WERI-Rb-1 (cell line): Measurements from ENCODE around the gene TPO.

ENCODE experiments used
- DNase-seq: peaks from one replicate; pipeline ENCODE4 v3.0.0-alpha.2; 2020
- H3K27ac ChIP-seq: fragments of 250-450 bp; sonication (Bioruptor Pico); 2 replicates; pipeline ENCODE4 v1.5.1; 2020; ENCODE audit warnings: mild to moderate bottlenecking, moderate library complexity
- H3K27me3 ChIP-seq: fragments of 250-450 bp; sonication (Bioruptor Pico); 2 replicates; pipeline ENCODE4 v1.5.1; 2021; ENCODE audit warnings: mild to moderate bottlenecking, low read depth, moderate library complexity; ENCODE audit not compliant: insufficient read depth, severe bottlenecking
- H3K36me3 ChIP-seq: fragments of 250-450 bp; sonication (Bioruptor Pico); 2 replicates; pipeline ENCODE4 v1.5.1; 2020; ENCODE audit warnings: mild to moderate bottlenecking, moderate library complexity
- H3K4me3 ChIP-seq: 2 replicates; pipeline ENCODE4 v1.5.1; 2011; ENCODE audit warnings: low read depth, mild to moderate bottlenecking, control low read depth, low read length
- H3K9me3 ChIP-seq: fragments of 250-450 bp; sonication (Bioruptor Pico); 2 replicates; pipeline ENCODE4 v1.5.1; 2021; ENCODE audit warnings: mild to moderate bottlenecking, moderate library complexity; ENCODE audit not compliant: severe bottlenecking
- TF ChIP-seq, protein P1 (sequence below): IDR thresholded peaks from 2 replicates; pipeline ENCODE4 v1.5.1; 2011; ENCODE audit warnings: low read depth, mild to moderate bottlenecking, control low read depth, inconsistent platforms, low read length

Gene TPO

DNA sequence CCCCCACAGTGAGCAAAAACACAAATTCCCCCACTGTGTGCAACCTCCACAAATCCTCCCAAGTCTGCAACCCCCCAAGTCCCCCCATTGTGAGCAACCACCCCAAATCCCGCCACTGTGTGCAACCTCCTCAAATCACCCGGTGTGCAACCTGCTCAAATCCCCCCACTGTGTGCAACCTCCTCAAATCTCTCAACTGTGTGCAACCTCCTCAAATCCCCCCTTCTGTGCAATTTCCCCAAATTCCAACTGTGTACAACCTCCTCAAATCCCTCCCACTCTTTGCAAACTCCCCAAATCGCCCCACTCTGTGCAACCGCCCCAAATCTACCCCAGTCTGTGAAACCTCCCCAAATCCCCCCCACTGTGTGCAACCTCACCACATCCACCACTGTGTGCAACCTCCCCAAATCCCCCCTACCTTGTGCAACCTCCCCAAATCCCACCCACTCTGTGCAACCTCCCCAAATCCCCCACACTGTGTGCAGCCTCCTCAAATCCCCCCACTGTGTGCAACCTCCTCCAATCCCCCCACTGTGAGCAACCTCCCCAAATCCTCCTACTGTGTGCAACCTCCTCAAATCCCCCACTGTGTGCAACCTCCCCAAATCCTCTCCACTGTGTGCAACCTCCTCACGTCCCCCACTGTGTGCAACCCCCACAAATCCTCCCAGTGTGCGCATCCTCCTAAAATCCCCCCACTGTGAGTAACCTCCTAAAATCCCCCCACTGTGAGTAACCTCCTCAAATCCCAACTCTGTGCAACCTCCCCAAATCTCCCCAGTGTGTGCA lies 115.2 kb downstream of the TPO start:
- no peak for DNase-seq
- TF ChIP-seq, protein P1, sequence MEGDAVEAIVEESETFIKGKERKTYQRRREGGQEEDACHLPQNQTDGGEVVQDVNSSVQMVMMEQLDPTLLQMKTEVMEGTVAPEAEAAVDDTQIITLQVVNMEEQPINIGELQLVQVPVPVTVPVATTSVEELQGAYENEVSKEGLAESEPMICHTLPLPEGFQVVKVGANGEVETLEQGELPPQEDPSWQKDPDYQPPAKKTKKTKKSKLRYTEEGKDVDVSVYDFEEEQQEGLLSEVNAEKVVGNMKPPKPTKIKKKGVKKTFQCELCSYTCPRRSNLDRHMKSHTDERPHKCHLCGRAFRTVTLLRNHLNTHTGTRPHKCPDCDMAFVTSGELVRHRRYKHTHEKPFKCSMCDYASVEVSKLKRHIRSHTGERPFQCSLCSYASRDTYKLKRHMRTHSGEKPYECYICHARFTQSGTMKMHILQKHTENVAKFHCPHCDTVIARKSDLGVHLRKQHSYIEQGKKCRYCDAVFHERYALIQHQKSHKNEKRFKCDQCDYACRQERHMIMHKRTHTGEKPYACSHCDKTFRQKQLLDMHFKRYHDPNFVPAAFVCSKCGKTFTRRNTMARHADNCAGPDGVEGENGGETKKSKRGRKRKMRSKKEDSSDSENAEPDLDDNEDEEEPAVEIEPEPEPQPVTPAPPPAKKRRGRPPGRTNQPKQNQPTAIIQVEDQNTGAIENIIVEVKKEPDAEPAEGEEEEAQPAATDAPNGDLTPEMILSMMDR = no peak
- no peaks in the 10 kb centered on the region for H3K27me3 ChIP-seq
- no peak overlapping the region for H3K27ac ChIP-seq
- no peak overlapping the region for H3K4me3 ChIP-seq
- H3K9me3 ChIP-seq = no peaks in the 10 kb centered on the region
- H3K36me3 ChIP-seq = no peaks in the 10 kb centered on the region

DNA sequence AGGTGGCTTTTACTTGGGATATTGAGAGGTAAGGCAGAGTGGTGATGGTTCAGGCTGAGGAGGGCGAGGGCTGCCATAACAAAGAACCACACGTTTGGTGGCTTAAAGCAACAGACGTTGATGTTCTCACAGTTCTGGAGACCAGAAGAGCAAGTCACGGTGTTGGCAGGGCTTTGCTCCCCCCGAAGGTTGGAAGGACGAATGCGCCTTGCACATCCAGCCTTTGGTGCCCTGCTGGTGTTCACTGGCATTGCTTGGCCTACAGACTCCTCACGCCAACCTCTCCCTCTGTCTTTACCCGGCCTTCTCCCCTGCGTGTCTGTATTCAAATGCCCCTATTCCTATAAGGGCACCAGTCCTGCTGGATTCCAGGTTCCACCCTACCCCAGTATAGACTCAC lies 125.4 kb downstream of the TPO start:
- Histone ChIP-seq H3K27me3 (no peaks in the 10 kb centered on the region), H3K36me3 (no peaks in the 10 kb centered on the region), H3K27ac (no peak overlapping the region), H3K4me3 (no peak overlapping the region), H3K9me3 (no peaks in the 10 kb centered on the region)
- DNase-seq = peak; percentile 81
- TF ChIP-seq, protein P1 = peak; percentile 100

DNA sequence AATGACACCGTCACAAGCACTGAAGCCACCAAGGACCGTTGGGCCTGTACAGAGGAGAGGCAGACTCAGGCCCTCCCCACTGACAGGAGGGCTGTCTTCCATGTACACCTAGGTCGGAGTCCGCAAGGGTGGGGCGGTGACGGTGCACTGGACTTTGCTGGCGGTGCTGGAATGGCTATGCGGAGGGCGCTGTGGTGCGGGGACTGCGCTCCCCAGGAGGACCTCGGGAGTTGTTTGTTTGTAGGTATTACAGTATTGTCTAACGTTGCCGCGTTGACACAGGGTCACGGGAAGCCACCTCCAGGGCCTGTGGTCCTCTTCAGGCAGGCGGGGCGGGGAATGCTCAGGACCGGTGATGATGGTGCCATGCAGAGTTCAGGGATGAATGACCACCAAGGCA lies 126.2 kb downstream of the TPO start:
- H3K4me3 ChIP-seq = no peak overlapping the region
- no peak overlapping the region for H3K27ac ChIP-seq
- H3K36me3 ChIP-seq = no peaks in the 10 kb centered on the region
- TF ChIP-seq, protein P1 = no peak
- DNase-seq = no peak
- no peaks in the 10 kb centered on the region for H3K9me3 ChIP-seq
- no peaks in the 10 kb centered on the region for H3K27me3 ChIP-seq

DNA sequence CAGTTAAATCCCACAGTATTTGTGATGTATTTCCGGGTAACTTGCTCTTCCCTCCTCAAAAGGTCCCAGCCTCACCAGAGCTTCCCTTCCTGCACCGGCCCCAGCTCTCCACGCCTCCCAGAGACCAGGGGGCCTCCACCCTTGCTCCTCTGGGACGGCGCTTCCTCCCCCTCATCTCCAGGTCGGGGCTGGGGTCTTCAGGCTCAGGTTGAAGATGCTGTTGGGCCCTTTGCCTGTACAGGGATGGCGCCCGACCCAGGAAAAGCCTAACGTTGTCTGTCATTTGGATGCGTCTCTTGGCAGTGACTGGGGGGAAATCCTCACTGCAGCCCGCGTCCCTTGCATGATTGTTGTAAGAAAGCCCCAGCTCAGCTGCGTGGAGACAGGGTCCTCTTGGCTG lies 126.7 kb downstream of the TPO start:
- Histone ChIP-seq H3K36me3 (no peaks in the 10 kb centered on the region), H3K4me3 (no peak overlapping the region), H3K27me3 (no peaks in the 10 kb centered on the region), H3K27ac (no peak overlapping the region), H3K9me3 (no peaks in the 10 kb centered on the region)
- DNase-seq = no peak
- TF ChIP-seq, protein P1 = no peak

DNA sequence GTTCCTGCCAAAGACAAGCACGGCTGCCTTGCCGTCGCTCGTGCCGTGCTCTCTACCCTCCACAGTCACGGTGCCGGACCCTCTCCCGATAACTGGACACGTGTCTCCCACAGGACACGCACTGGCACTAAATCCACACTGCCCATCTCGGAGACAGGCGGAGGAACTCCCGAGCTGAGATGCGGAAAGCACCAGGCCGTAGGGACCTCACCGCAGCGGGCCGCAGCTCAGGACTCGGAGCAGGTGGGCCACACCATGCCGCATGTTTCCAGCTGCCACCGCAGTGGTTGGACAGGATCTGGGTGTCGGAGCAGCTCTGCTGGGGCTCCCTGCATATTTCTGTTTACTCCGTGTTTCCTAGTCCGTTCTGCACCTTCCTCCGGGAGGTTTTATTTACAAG lies 127.2 kb downstream of the TPO start:
- H3K4me3 ChIP-seq = no peak overlapping the region
- no peaks in the 10 kb centered on the region for H3K9me3 ChIP-seq
- H3K27me3 ChIP-seq = no peaks in the 10 kb centered on the region
- no peak overlapping the region for H3K27ac ChIP-seq
- DNase-seq = no peak
- H3K36me3 ChIP-seq = no peaks in the 10 kb centered on the region
- TF ChIP-seq, protein P1 = no peak

DNA sequence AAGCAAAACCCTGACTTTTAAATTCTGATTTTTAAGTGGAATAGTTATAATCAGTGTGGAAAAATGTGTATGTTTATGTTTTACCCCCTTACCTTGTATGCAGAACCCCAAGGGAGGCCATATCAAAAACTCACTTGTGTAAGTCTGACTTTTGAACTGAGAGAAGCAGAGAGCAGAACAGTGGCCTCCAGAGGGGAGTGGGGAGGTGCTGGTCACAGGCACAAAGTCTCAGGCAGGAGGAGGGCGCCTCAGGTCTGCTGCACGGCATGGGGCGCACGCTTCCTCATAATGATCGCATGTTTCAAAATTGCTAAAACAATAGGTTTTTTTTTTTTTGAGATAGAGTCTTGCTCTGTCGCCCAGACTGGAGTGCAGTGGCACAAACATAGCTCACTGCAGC lies 127.8 kb downstream of the TPO start:
- Histone ChIP-seq H3K4me3 (no peak overlapping the region), H3K36me3 (no peaks in the 10 kb centered on the region), H3K9me3 (no peaks in the 10 kb centered on the region), H3K27ac (no peak overlapping the region), H3K27me3 (no peaks in the 10 kb centered on the region)
- no peak for DNase-seq
- TF ChIP-seq, protein P1 = no peak
